GM18526 (cell line): ENCODE measurements around the gene PIM3.

Experiments used
- POLR2A ChIP-seq: IDR thresholded peaks from 3 replicates; pipeline ENCODE4 v1.6.1; 2011; ENCODE audit not compliant: insufficient read length; ENCODE audit errors: extremely low read depth

Gene PIM3

DNA sequence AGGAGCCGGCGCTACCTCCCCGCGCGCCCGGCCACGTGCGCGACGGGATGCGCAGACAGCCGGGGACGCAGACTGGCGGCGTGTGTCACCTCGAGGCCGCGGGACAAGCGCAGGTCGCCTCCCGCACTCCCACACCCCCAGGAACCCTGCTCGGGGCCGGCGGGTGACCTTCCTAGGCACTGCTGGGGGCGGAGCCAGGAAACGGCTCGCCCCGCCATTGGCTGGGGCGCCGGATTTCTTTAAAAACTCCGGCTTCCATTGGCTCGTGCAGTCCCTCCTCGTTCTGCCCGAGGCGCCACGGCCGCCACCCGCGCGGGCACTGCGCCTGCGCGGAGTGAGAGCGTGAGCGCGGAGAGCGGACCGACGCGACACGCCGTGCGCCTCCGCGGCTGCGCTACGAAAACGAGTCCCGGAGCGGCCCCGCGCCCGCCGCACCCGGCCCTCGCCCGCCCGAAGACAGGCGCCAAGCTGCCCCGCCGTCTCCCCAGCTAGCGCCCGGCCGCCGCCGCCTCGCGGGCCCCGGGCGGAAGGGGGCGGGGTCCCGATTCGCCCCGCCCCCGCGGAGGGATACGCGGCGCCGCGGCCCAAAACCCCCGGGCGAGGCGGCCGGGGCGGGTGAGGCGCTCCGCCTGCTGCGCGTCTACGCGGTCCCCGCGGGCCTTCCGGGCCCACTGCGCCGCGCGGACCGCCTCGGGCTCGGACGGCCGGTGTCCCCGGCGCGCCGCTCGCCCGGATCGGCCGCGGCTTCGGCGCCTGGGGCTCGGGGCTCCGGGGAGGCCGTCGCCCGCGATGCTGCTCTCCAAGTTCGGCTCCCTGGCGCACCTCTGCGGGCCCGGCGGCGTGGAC lies at the start of gene PIM3:
PIM3 (plus strand) TSS at position 614 of the 846 bp plus-strand sequence; CDS start at position 790, 176 bp downstream.
- peak; percentile 96 for TF ChIP-seq POLR2A

DNA sequence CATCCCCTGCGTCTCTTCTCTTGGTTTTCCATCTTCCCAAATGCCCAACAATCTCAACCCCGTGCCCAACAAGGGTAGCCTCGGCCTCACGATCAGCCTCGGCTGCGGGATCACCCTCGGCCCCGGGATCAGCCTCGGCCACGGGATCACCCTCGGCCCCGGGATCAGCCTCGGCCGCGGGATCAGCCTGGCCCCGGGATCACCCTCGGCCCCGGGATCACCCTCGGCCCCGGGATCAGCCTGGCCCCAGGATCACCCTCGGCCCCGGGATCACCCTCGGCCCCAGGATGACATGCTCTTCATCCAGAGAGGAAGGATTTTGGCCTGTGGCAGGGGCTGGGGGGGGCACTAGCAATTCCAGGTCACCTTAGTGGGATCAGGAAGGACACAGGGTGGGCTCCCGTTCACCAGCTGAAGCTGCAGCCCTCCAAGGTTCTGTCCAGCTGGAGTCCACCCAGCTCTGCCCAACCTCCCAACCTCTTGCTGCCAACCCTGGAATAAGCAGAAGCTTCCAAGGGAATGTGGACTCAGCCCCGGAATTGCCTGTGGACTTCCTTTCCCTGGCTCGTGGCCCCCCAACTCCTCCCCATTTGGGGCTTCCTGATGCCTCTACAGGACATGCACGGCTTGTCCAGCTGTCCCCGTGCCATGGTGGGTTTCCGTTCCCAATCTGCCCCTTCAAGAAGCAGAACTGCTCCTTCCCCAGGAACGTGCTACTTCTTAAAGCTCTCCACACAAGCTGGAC lies 48.5 kb upstream of the PIM3 start:
- no peak for TF ChIP-seq POLR2A

DNA sequence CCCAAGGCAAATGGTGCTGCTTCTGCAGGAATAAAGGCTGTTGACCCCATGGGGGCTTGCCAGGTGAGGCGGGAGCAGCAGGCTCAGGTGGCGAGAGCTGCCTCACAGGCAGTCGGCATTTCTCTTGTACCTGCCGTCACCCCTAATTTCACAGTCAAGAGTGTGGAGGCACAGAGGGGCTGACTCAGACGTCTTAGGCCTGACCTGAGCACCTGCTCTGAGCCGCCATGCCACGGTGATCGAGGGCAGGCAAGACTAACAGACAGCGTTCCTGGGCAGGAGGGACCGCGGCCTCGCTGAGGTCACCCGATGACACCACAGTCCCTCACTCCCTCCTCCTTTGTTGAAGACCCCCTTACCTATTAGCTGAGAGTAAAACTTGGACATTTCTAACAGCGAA lies 47.5 kb upstream of the PIM3 start:
- no peak for TF ChIP-seq POLR2A

DNA sequence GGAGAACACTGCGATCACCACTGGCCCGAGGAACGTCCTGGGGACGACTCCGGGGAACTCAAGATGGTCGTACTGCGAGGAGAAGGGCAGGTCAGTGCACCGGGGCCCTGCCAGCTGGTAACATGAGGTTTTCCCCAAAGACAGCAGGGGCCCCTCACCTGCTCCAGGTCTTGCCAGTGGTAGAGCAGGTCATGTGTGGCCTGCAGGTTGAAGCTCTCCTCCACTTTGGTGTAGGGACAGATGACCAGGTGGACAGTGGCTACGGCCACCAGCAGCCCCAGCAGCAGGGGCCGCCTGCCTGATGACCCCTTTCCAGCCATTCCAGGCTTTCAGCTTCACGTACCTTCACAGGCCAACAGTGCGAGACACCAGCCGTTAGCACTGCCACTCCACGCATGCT lies 47.1 kb upstream of the PIM3 start:
- no peak for TF ChIP-seq POLR2A

DNA sequence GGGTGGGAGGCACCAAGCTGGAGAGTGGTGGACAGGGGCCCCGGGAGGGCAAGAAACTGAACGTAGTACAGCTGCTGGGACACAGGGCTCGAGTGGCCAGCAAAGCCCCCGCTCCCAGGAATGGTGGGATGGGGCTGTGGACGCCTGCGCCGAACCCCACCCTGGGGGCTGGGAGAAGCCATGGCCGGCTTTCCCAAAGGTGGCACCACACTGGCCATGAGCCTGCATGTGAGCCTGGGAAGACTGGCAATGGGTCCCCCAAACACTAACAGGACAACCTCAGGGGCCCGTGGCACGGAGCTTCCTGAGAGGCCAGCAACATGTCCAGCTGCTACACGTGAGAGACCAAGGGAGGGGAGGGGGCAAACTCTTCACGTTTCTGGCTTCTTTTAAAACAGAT lies 46.3 kb upstream of the PIM3 start:
- no peak for TF ChIP-seq POLR2A

DNA sequence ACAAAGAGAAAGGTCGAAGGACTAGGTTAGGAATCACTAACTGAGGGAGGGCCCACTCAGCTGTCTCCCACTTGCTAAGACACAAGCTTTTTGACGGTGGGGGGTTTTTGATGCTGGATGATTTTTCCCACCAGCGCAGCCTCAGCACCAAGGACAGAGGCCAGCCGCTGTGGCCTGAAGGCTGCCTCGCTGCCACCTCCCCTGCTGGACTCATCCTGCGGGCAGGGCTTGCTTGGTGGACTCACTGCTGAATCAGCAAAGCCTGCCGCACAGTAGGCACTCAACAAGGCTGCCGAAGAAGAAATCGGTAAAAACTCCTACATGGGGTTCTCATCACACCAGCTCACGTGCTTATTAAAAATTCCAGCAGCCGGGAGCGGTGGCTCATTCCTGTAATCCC lies 45.0 kb upstream of the PIM3 start:
- TF ChIP-seq POLR2A: no peak

DNA sequence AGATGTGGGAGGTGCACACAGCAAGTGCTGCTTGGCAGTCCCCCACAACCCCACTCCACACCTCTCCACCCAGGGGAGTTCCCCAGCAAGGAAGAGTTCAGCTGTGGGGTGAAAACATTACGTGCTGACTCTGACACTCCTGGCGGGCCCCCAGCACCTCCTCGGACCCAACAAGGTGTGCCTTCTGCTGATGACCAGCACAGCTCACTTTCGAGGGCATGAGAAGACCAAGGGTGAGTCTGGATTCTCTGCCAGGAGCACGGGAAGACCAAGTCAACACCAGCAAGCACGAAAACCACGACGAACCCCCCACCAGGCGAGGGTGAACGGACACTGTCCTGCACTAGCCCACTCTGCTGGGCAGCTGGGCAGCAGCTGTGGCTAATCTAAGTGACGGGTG lies 43.7 kb upstream of the PIM3 start:
- no peak for TF ChIP-seq POLR2A

DNA sequence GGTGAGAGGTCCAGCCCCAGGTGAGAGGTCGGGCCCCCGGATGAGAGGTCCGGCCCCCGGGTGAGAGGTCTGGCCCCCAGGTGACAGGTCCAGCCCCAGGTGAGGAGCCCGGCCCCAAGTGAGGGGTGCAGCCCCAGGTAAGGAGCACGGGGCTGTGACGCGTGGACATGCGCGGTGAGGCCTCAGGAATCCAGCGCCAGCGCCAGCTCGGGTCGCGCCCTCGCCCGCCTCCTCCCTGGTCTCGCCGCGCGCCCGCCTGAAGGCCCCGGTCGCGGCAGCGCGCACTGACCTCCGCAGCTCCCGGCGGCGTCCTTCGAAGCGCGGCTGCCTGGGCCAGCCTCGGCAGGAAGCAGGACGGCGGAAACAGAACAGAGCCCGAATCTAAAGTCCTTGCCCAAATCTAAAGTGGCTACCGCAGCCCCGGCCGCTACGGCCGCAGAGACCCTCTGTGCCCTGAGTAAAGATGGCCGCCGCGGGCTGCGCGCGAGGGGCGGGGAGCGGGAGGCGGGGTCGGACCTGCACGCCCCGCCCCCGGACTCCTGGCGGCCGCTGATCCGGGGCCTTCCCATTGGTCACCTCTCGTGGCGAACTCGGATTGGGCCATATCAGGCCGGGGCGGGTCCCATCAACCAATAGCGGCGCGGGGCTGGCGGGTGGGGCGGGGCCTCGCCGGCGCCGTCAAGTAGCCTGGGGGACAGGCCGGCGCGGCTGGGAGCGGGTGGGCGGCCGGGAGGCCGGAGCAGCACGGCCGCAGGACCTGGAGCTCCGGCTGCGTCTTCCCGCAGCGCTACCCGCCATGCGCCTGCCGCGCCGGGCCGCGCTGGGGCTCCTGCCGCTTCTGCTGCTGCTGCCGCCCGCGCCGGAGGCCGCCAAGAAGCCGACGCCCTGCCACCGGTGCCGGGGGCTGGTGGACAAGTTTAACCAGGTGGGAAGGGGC lies 42.3 kb upstream of the PIM3 start, which contains the start of the genes ALG12 and CRELD2:
ALG12 (minus strand) TSS at position 465 of the 937 bp plus-strand sequence. CDS start 4,673 bp downstream, outside the sequence.
CRELD2 (plus strand) TSS at position 661 of the 937 bp plus-strand sequence; CDS start at position 797, 136 bp downstream.
- TF ChIP-seq POLR2A: peak; percentile 80

DNA sequence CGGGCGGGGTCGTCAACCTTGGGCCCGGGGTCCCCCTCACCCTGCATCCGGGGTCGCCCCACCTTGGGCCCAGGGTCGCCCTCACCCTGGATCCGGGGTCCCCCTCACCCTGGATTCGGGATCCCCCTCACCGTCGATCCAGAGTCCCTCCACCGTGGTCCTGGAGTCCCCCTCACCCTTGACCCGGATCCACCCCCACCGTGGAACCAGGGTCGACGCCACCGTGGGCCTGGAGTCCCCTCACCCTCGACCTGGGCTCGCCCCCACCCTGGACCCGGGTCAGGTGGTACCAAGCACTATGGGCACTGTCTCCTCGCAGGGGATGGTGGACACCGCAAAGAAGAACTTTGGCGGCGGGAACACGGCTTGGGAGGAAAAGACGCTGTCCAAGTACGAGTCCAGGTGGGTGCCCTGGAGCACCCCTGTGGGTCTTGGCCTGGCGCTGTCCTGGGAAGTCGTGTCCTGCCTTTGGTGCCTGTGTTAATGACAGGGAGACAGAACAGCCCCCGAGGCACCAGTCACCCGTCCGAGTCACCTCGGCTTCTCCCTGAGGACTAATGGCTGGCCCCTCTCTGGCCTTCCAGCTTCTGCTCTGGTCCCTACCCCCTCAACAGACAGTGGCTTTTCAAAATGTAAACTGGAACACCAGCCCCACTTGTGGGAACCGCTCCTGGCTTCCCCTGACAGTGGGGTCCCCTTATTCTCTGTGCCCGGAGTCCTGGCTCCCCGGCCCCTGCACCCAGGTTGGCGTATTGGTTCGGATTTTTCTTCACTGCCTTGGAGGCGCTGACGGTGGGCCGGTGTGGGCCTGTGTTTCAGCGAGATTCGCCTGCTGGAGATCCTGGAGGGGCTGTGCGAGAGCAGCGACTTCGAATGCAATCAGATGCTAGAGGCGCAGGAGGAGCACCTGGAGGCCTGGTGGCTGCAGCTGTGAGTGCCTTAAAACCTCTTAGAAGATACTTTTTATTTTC lies 41.4 kb upstream of the PIM3 start:
- no peak for TF ChIP-seq POLR2A

DNA sequence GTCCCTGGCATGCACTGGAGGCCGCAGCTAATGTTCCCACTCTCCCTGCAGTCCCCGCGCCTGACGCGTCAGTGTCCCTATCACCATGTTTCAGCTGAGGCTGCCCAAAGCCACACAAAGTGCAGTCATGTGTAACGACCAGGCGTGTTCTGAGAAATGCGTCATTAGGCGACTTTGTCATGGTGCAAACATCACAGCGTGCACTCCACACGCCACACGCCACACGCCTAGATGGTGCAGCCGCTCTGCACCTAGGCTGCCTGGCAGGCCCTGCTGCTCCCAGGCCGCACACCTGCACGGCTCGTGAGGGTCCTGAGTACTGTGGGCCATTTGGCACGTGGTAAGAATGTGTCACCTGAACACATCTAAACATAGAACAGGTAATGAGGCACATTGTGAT lies 39.7 kb upstream of the PIM3 start:
- no peak for TF ChIP-seq POLR2A

DNA sequence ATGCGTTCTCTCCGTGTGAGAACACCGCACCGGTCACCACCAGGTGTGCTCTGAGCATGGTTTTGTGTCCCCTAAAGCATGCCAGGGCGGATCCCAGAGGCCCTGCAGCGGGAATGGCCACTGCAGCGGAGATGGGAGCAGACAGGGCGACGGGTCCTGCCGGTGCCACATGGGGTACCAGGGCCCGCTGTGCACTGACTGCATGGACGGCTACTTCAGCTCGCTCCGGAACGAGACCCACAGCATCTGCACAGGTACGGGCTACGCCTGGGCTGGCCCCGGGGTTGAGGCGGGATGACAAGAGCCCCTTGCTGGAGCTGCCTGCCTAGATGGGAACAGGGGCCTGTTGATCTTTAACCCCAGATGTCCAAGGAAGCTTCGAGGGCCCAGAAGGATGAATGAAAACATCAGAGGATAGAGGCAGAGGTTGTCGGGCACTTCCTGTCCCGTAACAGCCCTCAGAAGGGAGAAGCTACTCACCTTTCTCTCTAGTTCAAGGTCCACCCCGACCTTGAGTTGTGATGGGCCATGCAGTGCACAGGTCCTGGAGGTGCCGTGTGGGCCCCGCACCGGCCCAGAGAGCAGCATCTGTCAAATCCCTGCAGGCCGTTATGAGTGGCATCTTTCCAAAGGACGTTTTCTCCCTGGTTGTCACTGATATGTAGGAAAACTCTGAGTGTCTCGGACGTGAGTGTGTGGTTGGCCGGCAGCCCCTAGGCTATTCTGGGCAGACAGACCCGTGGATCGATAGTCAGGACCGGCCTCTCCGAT lies 38.9 kb upstream of the PIM3 start:
- TF ChIP-seq POLR2A: no peak

DNA sequence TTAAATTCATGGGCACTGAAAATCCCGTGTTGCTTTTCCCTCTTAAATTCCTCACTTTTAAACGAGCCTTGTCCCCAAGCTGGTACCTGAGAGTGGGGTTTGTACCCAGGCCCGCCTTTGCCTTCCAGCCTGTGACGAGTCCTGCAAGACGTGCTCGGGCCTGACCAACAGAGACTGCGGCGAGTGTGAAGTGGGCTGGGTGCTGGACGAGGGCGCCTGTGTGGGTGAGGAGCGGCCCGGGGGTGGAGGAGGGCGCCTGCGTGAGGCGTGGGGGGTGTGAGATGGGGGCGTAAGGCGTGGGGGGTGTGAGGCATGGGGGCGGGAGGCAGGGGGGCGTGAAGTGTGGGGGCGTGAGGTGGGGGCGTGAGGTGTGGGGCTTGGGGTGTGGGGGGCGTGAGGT lies 38.1 kb upstream of the PIM3 start:
- TF ChIP-seq POLR2A: no peak

DNA sequence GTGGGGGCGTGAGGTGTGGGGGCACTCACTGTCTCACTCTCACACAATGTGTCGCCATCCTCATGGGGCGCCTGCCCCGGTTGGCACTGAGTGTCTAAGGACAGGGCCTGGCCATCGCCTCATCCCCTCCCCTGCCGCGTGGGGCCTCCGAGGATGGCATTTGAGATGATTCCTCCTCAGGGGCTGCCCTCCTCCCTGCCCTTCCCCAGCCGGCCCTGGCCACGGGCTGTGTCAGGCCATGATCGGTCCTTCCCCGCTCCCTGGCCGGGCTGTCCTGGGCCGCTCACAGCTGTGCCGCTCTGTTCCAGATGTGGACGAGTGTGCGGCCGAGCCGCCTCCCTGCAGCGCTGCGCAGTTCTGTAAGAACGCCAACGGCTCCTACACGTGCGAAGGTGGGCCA lies 37.6 kb upstream of the PIM3 start:
- TF ChIP-seq POLR2A: no peak
